Measurements from ENCODE around the gene NUDT4B.
"Not testable (repeated sequence)": the region's sequence is repeated elsewhere in the genome, so short reads cannot be mapped to it uniquely, and the experiment has no call there.

Gene NUDT4B

GRCh38 chr1:148743726-148744720 lies 4.6 kb upstream of the NUDT4B start:
- not testable (repeated sequence) for H3K27me3 ChIP-seq (ENCODE audit: insufficient read depth, low read length); H3K9me2 ChIP-seq (ENCODE audit: low read depth, low read length); H3F3A ChIP-seq (ENCODE audit: insufficient read depth, low read length); H3K36me3 ChIP-seq (ENCODE audit: insufficient read depth, low read length); H3K4me3 ChIP-seq (ENCODE audit: low read depth, low read length, poor library complexity, severe bottlenecking); H2AFZ ChIP-seq (ENCODE audit: low read length); H4K20me1 ChIP-seq (ENCODE audit: insufficient read depth, low read length); H3K9me3 ChIP-seq (ENCODE audit: low read length); H3K4me2 ChIP-seq (ENCODE audit: low read length); H3K9ac ChIP-seq (ENCODE audit: low read length); H3K79me2 ChIP-seq (ENCODE audit: insufficient read depth, low read length); H3K27ac ChIP-seq (ENCODE audit: low read depth, low read length, poor library complexity, severe bottlenecking); H3K4me1 ChIP-seq (ENCODE audit: insufficient read depth, low read length, severe bottlenecking)

GRCh38 chr1:148749335-148749681 lies 734 bp downstream of the NUDT4B start:
- H3K4me1 ChIP-seq (ENCODE audit: insufficient read depth, low read length, severe bottlenecking); H3K36me3 ChIP-seq (ENCODE audit: insufficient read depth, low read length); H3K27me3 ChIP-seq (ENCODE audit: insufficient read depth, low read length); H3K9me3 ChIP-seq (ENCODE audit: low read length); H3K4me3 ChIP-seq (ENCODE audit: low read depth, low read length, poor library complexity, severe bottlenecking); H3F3A ChIP-seq (ENCODE audit: insufficient read depth, low read length); H3K79me2 ChIP-seq (ENCODE audit: insufficient read depth, low read length); H3K27ac ChIP-seq (ENCODE audit: low read depth, low read length, poor library complexity, severe bottlenecking); H3K9ac ChIP-seq (ENCODE audit: low read length); H2AFZ ChIP-seq (ENCODE audit: low read length); H3K4me2 ChIP-seq (ENCODE audit: low read length); H4K20me1 ChIP-seq (ENCODE audit: insufficient read depth, low read length); H3K9me2 ChIP-seq (ENCODE audit: low read depth, low read length): not testable (repeated sequence)

- H4K20me1 ChIP-seq (ENCODE audit: insufficient read depth, low read length); H3K4me3 ChIP-seq (ENCODE audit: low read depth, low read length, poor library complexity, severe bottlenecking); H3K36me3 ChIP-seq (ENCODE audit: insufficient read depth, low read length); H3K4me2 ChIP-seq (ENCODE audit: low read length); H3K9me3 ChIP-seq (ENCODE audit: low read length); H3F3A ChIP-seq (ENCODE audit: insufficient read depth, low read length); H3K4me1 ChIP-seq (ENCODE audit: insufficient read depth, low read length, severe bottlenecking); H2AFZ ChIP-seq (ENCODE audit: low read length); H3K9ac ChIP-seq (ENCODE audit: low read length); H3K27me3 ChIP-seq (ENCODE audit: insufficient read depth, low read length); H3K9me2 ChIP-seq (ENCODE audit: low read depth, low read length); H3K79me2 ChIP-seq (ENCODE audit: insufficient read depth, low read length); H3K27ac ChIP-seq (ENCODE audit: low read depth, low read length, poor library complexity, severe bottlenecking): not testable (repeated sequence)
These were observed 7.7 kb downstream of the NUDT4B start for GRCh38 chr1:148756231-148756630.

- not testable (repeated sequence) for H3K36me3 ChIP-seq (ENCODE audit: insufficient read depth, low read length); H3K9me3 ChIP-seq (ENCODE audit: low read length); H4K20me1 ChIP-seq (ENCODE audit: insufficient read depth, low read length); H3K27ac ChIP-seq (ENCODE audit: low read depth, low read length, poor library complexity, severe bottlenecking); H3K4me1 ChIP-seq (ENCODE audit: insufficient read depth, low read length, severe bottlenecking); H3K4me3 ChIP-seq (ENCODE audit: low read depth, low read length, poor library complexity, severe bottlenecking); H3K9ac ChIP-seq (ENCODE audit: low read length); H3K27me3 ChIP-seq (ENCODE audit: insufficient read depth, low read length); H3K79me2 ChIP-seq (ENCODE audit: insufficient read depth, low read length); H2AFZ ChIP-seq (ENCODE audit: low read length); H3F3A ChIP-seq (ENCODE audit: insufficient read depth, low read length); H3K9me2 ChIP-seq (ENCODE audit: low read depth, low read length); H3K4me2 ChIP-seq (ENCODE audit: low read length)
These were observed 8.9 kb downstream of the NUDT4B start for GRCh38 chr1:148757446-148757845.

- not testable (repeated sequence) for H4K20me1 ChIP-seq (ENCODE audit: insufficient read depth, low read length); H2AFZ ChIP-seq (ENCODE audit: low read length); H3K4me2 ChIP-seq (ENCODE audit: low read length); H3K9me3 ChIP-seq (ENCODE audit: low read length); H3K9ac ChIP-seq (ENCODE audit: low read length); H3K27ac ChIP-seq (ENCODE audit: low read depth, low read length, poor library complexity, severe bottlenecking); H3K4me3 ChIP-seq (ENCODE audit: low read depth, low read length, poor library complexity, severe bottlenecking); H3K4me1 ChIP-seq (ENCODE audit: insufficient read depth, low read length, severe bottlenecking); H3K79me2 ChIP-seq (ENCODE audit: insufficient read depth, low read length); H3F3A ChIP-seq (ENCODE audit: insufficient read depth, low read length); H3K9me2 ChIP-seq (ENCODE audit: low read depth, low read length); H3K27me3 ChIP-seq (ENCODE audit: insufficient read depth, low read length); H3K36me3 ChIP-seq (ENCODE audit: insufficient read depth, low read length)
These were observed 9.8 kb downstream of the NUDT4B start for GRCh38 chr1:148758412-148758811.

- not testable (repeated sequence) for H3K27me3 ChIP-seq (ENCODE audit: insufficient read depth, low read length); H3K4me2 ChIP-seq (ENCODE audit: low read length); H3K36me3 ChIP-seq (ENCODE audit: insufficient read depth, low read length); H4K20me1 ChIP-seq (ENCODE audit: insufficient read depth, low read length); H3K4me3 ChIP-seq (ENCODE audit: low read depth, low read length, poor library complexity, severe bottlenecking); H3K27ac ChIP-seq (ENCODE audit: low read depth, low read length, poor library complexity, severe bottlenecking); H3K9me2 ChIP-seq (ENCODE audit: low read depth, low read length); H2AFZ ChIP-seq (ENCODE audit: low read length); H3K9ac ChIP-seq (ENCODE audit: low read length); H3K4me1 ChIP-seq (ENCODE audit: insufficient read depth, low read length, severe bottlenecking); H3K9me3 ChIP-seq (ENCODE audit: low read length); H3K79me2 ChIP-seq (ENCODE audit: insufficient read depth, low read length); H3F3A ChIP-seq (ENCODE audit: insufficient read depth, low read length)
These were observed 10.4 kb downstream of the NUDT4B start for GRCh38 chr1:148758925-148759324.

- H4K20me1 ChIP-seq (ENCODE audit: insufficient read depth, low read length); H3K27me3 ChIP-seq (ENCODE audit: insufficient read depth, low read length); H2AFZ ChIP-seq (ENCODE audit: low read length); H3K4me2 ChIP-seq (ENCODE audit: low read length); H3K4me3 ChIP-seq (ENCODE audit: low read depth, low read length, poor library complexity, severe bottlenecking); H3K4me1 ChIP-seq (ENCODE audit: insufficient read depth, low read length, severe bottlenecking); H3K9me2 ChIP-seq (ENCODE audit: low read depth, low read length); H3F3A ChIP-seq (ENCODE audit: insufficient read depth, low read length); H3K9ac ChIP-seq (ENCODE audit: low read length); H3K27ac ChIP-seq (ENCODE audit: low read depth, low read length, poor library complexity, severe bottlenecking); H3K9me3 ChIP-seq (ENCODE audit: low read length); H3K79me2 ChIP-seq (ENCODE audit: insufficient read depth, low read length); H3K36me3 ChIP-seq (ENCODE audit: insufficient read depth, low read length): not testable (repeated sequence)
These were observed 11.2 kb downstream of the NUDT4B start for GRCh38 chr1:148759749-148760148.

GRCh38 chr1:148760206-148760605 lies 11.6 kb downstream of the NUDT4B start:
- not testable (repeated sequence) for H2AFZ ChIP-seq (ENCODE audit: low read length); H4K20me1 ChIP-seq (ENCODE audit: insufficient read depth, low read length); H3K4me2 ChIP-seq (ENCODE audit: low read length); H3K36me3 ChIP-seq (ENCODE audit: insufficient read depth, low read length); H3F3A ChIP-seq (ENCODE audit: insufficient read depth, low read length); H3K9me2 ChIP-seq (ENCODE audit: low read depth, low read length); H3K4me1 ChIP-seq (ENCODE audit: insufficient read depth, low read length, severe bottlenecking); H3K9ac ChIP-seq (ENCODE audit: low read length); H3K27me3 ChIP-seq (ENCODE audit: insufficient read depth, low read length); H3K27ac ChIP-seq (ENCODE audit: low read depth, low read length, poor library complexity, severe bottlenecking); H3K4me3 ChIP-seq (ENCODE audit: low read depth, low read length, poor library complexity, severe bottlenecking); H3K9me3 ChIP-seq (ENCODE audit: low read length); H3K79me2 ChIP-seq (ENCODE audit: insufficient read depth, low read length)
